ENCODE measurements around the gene LLGL2.

DNA sequence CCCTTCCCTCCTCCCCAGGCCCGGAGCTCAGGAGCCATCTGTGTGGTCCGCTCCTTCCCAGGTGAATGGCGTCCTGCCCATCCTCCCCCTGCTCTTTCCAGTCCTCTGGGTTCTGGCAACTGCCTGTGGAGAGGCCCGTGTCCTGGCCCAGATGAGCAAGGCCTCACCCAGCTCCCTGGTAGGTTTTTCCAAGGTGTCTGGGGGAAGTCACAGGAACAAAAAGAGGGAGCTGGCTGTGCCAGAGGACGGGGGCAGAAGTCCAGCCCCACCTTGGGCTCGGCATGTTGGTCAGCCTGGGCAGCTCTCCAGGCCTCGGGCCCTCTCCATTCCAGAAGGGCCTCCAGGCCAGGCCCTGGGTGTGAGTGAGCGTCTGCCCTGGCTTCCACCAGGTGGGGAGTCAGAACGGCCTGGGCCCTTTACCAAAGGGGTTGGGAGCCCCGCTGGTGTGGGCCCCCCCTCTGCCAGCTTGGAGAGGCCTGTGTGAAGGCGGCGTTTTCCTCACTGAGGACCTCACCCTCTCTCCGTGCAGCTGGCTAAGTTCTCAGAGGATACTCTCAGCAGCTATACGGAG is 35.2 kb upstream of the LLGL2 start:
- TF ChIP-seq, protein P1, sequence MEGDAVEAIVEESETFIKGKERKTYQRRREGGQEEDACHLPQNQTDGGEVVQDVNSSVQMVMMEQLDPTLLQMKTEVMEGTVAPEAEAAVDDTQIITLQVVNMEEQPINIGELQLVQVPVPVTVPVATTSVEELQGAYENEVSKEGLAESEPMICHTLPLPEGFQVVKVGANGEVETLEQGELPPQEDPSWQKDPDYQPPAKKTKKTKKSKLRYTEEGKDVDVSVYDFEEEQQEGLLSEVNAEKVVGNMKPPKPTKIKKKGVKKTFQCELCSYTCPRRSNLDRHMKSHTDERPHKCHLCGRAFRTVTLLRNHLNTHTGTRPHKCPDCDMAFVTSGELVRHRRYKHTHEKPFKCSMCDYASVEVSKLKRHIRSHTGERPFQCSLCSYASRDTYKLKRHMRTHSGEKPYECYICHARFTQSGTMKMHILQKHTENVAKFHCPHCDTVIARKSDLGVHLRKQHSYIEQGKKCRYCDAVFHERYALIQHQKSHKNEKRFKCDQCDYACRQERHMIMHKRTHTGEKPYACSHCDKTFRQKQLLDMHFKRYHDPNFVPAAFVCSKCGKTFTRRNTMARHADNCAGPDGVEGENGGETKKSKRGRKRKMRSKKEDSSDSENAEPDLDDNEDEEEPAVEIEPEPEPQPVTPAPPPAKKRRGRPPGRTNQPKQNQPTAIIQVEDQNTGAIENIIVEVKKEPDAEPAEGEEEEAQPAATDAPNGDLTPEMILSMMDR (IDR thresholded peaks at IDR 0.05): no peak
- TF ChIP-seq POLR2A (IDR thresholded peaks at IDR 0.05) (no peak), EP300 (IDR thresholded peaks at IDR 0.05) (no peak)
